Rectal smooth muscle tissue (tissue), 1 donor: ENCODE measurements around the gene ADAM10.
"Not testable (repeated sequence)": the region's sequence is repeated elsewhere in the genome, so short reads cannot be mapped to it uniquely, and the experiment has no call there.

Source experiments
- H3K27ac ChIP-seq: one replicate; pipeline ENCODE4 v1.7.0; 2013; ENCODE audit warnings: low read depth, low read length, inconsistent platforms
- H3K27me3 ChIP-seq: one replicate; pipeline ENCODE4 v1.7.0; 2013; ENCODE audit warnings: low read length; ENCODE audit not compliant: control insufficient read depth, insufficient read depth
- H3K36me3 ChIP-seq: one replicate; pipeline ENCODE4 v1.7.0; 2013; ENCODE audit warnings: low read length; ENCODE audit not compliant: control insufficient read depth, insufficient read depth
- H3K4me1 ChIP-seq: one replicate; pipeline ENCODE4 v1.7.0; 2013; ENCODE audit warnings: low read length; ENCODE audit not compliant: control insufficient read depth, insufficient read depth
- H3K4me3 ChIP-seq: one replicate; pipeline ENCODE4 v1.7.0; 2013; ENCODE audit warnings: low read length
- H3K9ac ChIP-seq: one replicate; pipeline ENCODE4 v1.7.0; 2013; ENCODE audit warnings: low read length

ADAM10 gene

GRCh38 chr15:58639002-58639756, 110.3 kb downstream of the ADAM10 start:
- Histone ChIP-seq H3K4me3 (no peak overlapping the region), H3K9ac (no peak overlapping the region), H3K27me3 (no peaks in the 10 kb centered on the region), H3K4me1 (no peaks in the 10 kb centered on the region), H3K36me3 (peaks cover 4% of the 10 kb centered on the region), H3K27ac (no peak overlapping the region)

- Histone ChIP-seq H3K36me3 (no peaks in the 10 kb centered on the region), H3K4me3 (no peak overlapping the region), H3K9ac (no peak overlapping the region), H3K4me1 (peaks cover 7% of the 10 kb centered on the region), H3K27me3 (no peaks in the 10 kb centered on the region), H3K27ac (no peak overlapping the region)
These were observed 116.7 kb downstream of the ADAM10 start for GRCh38 chr15:58632789-58633188.

GRCh38 chr15:58631319-58631718, 118.2 kb downstream of the ADAM10 start:
- H3K36me3 ChIP-seq, result peaks cover 2% of the 10 kb centered on the region
- no peaks in the 10 kb centered on the region for H3K27me3 ChIP-seq
- H3K27ac ChIP-seq, result no peak overlapping the region

GRCh38 chr15:58629625-58630024, 119.9 kb downstream of the ADAM10 start:
- Histone ChIP-seq H3K27me3 (no peaks in the 10 kb centered on the region), H3K9ac (no peak overlapping the region), H3K36me3 (peaks cover 2% of the 10 kb centered on the region), H3K27ac (no peak overlapping the region), H3K4me1 (peaks cover 7% of the 10 kb centered on the region), H3K4me3 (no peak overlapping the region)

More at GRCh38 chr15:58631319-58631718, 118.2 kb downstream of the ADAM10 start:
- Histone ChIP-seq H3K4me1 (peaks cover 7% of the 10 kb centered on the region), H3K4me3 (no peak overlapping the region), H3K9ac (no peak overlapping the region)

GRCh38 chr15:58628206-58628947, 121.1 kb downstream of the ADAM10 start:
- Histone ChIP-seq H3K9ac (no peak overlapping the region), H3K27ac (peak overlapping the region; percentile 77), H3K36me3 (peaks cover 2% of the 10 kb centered on the region), H3K27me3 (no peaks in the 10 kb centered on the region), H3K4me1 (peaks cover 7% of the 10 kb centered on the region), H3K4me3 (peak overlapping the region; percentile 67)

- H3K4me3 ChIP-seq, result no peak overlapping the region
- peaks cover 2% of the 10 kb centered on the region for H3K36me3 ChIP-seq
- no peak overlapping the region for H3K9ac ChIP-seq
- H3K27me3 ChIP-seq, result no peaks in the 10 kb centered on the region
- peaks cover 7% of the 10 kb centered on the region for H3K4me1 ChIP-seq
- peak overlapping the region; percentile 77 for H3K27ac ChIP-seq
These were observed 121.8 kb downstream of the ADAM10 start for GRCh38 chr15:58627701-58628100.

- Histone ChIP-seq H3K9ac (no peak overlapping the region), H3K36me3 (peaks cover 2% of the 10 kb centered on the region)
These were observed 122.5 kb downstream of the ADAM10 start for GRCh38 chr15:58627046-58627445.

GRCh38 chr15:58626378-58626777, 123.1 kb downstream of the ADAM10 start:
- H3K27ac ChIP-seq, result no peak overlapping the region
- H3K4me3 ChIP-seq, result no peak overlapping the region
- no peak overlapping the region for H3K9ac ChIP-seq
- H3K27me3 ChIP-seq, result no peaks in the 10 kb centered on the region
- peaks cover 7% of the 10 kb centered on the region for H3K4me1 ChIP-seq
- peaks cover 2% of the 10 kb centered on the region for H3K36me3 ChIP-seq

More at GRCh38 chr15:58627046-58627445, 122.5 kb downstream of the ADAM10 start:
- no peaks in the 10 kb centered on the region for H3K27me3 ChIP-seq
- H3K27ac ChIP-seq, result no peak overlapping the region
- H3K4me1 ChIP-seq, result peaks cover 7% of the 10 kb centered on the region
- H3K4me3 ChIP-seq, result no peak overlapping the region

- H3K27me3 ChIP-seq, result no peaks in the 10 kb centered on the region
- no peak overlapping the region for H3K4me3 ChIP-seq
- peaks cover 2% of the 10 kb centered on the region for H3K36me3 ChIP-seq
- no peak overlapping the region for H3K9ac ChIP-seq
- H3K4me1 ChIP-seq, result peaks cover 1% of the 10 kb centered on the region
- H3K27ac ChIP-seq, result no peak overlapping the region
These were observed 126.6 kb downstream of the ADAM10 start for GRCh38 chr15:58622877-58623276.

GRCh38 chr15:58620268-58620667, 129.2 kb downstream of the ADAM10 start:
- H3K9ac ChIP-seq, H3K27ac ChIP-seq, H3K4me1 ChIP-seq: not testable (repeated sequence)

GRCh38 chr15:58616171-58616570, 133.3 kb downstream of the ADAM10 start:
- Histone ChIP-seq H3K27me3 (no peaks in the 10 kb centered on the region), H3K27ac (no peak overlapping the region), H3K4me3 (no peak overlapping the region), H3K9ac (no peak overlapping the region), H3K4me1 (no peaks in the 10 kb centered on the region), H3K36me3 (peaks cover 4% of the 10 kb centered on the region)

More at GRCh38 chr15:58620268-58620667, 129.2 kb downstream of the ADAM10 start:
- H3K36me3 ChIP-seq, H3K4me3 ChIP-seq, H3K27me3 ChIP-seq: not testable (repeated sequence)

- H3K27ac ChIP-seq, result no peak overlapping the region
- H3K9ac ChIP-seq, result no peak overlapping the region
- peaks cover 4% of the 10 kb centered on the region for H3K36me3 ChIP-seq
- H3K27me3 ChIP-seq, result no peaks in the 10 kb centered on the region
- H3K4me1 ChIP-seq, result no peaks in the 10 kb centered on the region
- no peak overlapping the region for H3K4me3 ChIP-seq
These were observed 137.5 kb downstream of the ADAM10 start for GRCh38 chr15:58611731-58612676.
